Measurements from ENCODE around the gene SOX3. TPM values are rescaled to one million over a fixed set of nuclear protein-coding genes. Genes with fewer than 3 reads are reported as not detected.

The SOX3 gene
- total RNA-seq, 1 donor from 2014 or later: 20.4 TPM

GRCh38 chrX:140501321-140501720 lies 3.5 kb downstream of the SOX3 start:
- Mint-ChIP-seq H3K4me3 (peak overlapping the region; percentile 77), H3K27me3 (ENCODE audit: insufficient read depth, low read depth) (peaks cover 25% of the 10 kb centered on the region), H3K4me1 (peaks cover 37% of the 10 kb centered on the region), H3K27ac (peak overlapping the region; percentile 46), H3K9me3 (peaks cover 28% of the 10 kb centered on the region), H3K36me3 (peaks cover 10% of the 10 kb centered on the region)
- DNase-seq (ENCODE audit: low spot score): peak; percentile 59
- TF ChIP-seq EZH2phosphoT487 (IDR thresholded peaks at IDR 0.05): no peak
- no peak for TF ChIP-seq EZH2 (IDR thresholded peaks at IDR 0.05)
- TF ChIP-seq, protein P1, sequence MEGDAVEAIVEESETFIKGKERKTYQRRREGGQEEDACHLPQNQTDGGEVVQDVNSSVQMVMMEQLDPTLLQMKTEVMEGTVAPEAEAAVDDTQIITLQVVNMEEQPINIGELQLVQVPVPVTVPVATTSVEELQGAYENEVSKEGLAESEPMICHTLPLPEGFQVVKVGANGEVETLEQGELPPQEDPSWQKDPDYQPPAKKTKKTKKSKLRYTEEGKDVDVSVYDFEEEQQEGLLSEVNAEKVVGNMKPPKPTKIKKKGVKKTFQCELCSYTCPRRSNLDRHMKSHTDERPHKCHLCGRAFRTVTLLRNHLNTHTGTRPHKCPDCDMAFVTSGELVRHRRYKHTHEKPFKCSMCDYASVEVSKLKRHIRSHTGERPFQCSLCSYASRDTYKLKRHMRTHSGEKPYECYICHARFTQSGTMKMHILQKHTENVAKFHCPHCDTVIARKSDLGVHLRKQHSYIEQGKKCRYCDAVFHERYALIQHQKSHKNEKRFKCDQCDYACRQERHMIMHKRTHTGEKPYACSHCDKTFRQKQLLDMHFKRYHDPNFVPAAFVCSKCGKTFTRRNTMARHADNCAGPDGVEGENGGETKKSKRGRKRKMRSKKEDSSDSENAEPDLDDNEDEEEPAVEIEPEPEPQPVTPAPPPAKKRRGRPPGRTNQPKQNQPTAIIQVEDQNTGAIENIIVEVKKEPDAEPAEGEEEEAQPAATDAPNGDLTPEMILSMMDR (IDR thresholded peaks at IDR 0.05): no peak
- no peaks in the 10 kb centered on the region for H3K9me3 ChIP-seq (ENCODE audit: low read depth)
- peak overlapping the region; percentile 78 for H3K4me3 ChIP-seq
- H2AFZ ChIP-seq (replicated peaks): no peak overlapping the region
- H3K4me1 ChIP-seq: peaks cover 3% of the 10 kb centered on the region
- H3F3A ChIP-seq (ENCODE audit: low read depth): peaks cover 54% of the 10 kb centered on the region
- peak overlapping the region; percentile 37 for H3K27ac ChIP-seq
- H3K4me2 ChIP-seq: peak overlapping the region; percentile 82
- peaks cover 9% of the 10 kb centered on the region for H4K20me1 ChIP-seq (ENCODE audit: low read depth)
- no peaks in the 10 kb centered on the region for H3K36me3 ChIP-seq
- peaks cover 26% of the 10 kb centered on the region for H3K79me2 ChIP-seq (ENCODE audit: low read depth)
- H3K27me3 ChIP-seq: peaks cover 2% of the 10 kb centered on the region
- H3K9ac ChIP-seq: no peak overlapping the region

GRCh38 chrX:140500441-140500840 lies 4.4 kb downstream of the SOX3 start:
- peak overlapping the region; percentile 77 for H3K4me3 Mint-ChIP-seq
- Histone ChIP-seq H3K4me1 (peaks cover 3% of the 10 kb centered on the region), H2AFZ (replicated peaks) (no peak overlapping the region), H3K36me3 (no peaks in the 10 kb centered on the region), H3K79me2 (ENCODE audit: low read depth) (peaks cover 26% of the 10 kb centered on the region), H3K27me3 (no peaks in the 10 kb centered on the region), H3K9ac (no peak overlapping the region), H3K4me3 (no peak overlapping the region), H3K4me2 (peak overlapping the region; percentile 63), H3F3A (ENCODE audit: low read depth) (peaks cover 46% of the 10 kb centered on the region), H3K9me3 (ENCODE audit: low read depth) (no peaks in the 10 kb centered on the region), H4K20me1 (ENCODE audit: low read depth) (peaks cover 9% of the 10 kb centered on the region), H3K27ac (no peak overlapping the region)
- TF ChIP-seq, protein P1 (IDR thresholded peaks at IDR 0.05): no peak
- TF ChIP-seq EZH2 (IDR thresholded peaks at IDR 0.05) (no peak), EZH2phosphoT487 (IDR thresholded peaks at IDR 0.05) (no peak)
- H3K27me3 Mint-ChIP-seq (ENCODE audit: insufficient read depth, low read depth): peaks cover 25% of the 10 kb centered on the region
- peaks cover 37% of the 10 kb centered on the region for H3K4me1 Mint-ChIP-seq
- peaks cover 10% of the 10 kb centered on the region for H3K36me3 Mint-ChIP-seq
- H3K9me3 Mint-ChIP-seq: peaks cover 25% of the 10 kb centered on the region
- H3K27ac Mint-ChIP-seq: peak overlapping the region; percentile 75
- peak; percentile 44 for DNase-seq (ENCODE audit: low spot score)

GRCh38 chrX:140495739-140496138 lies 9.1 kb downstream of the SOX3 start:
- Mint-ChIP-seq H3K4me3 (no peak overlapping the region), H3K27ac (no peak overlapping the region), H3K27me3 (ENCODE audit: insufficient read depth, low read depth) (peaks cover 8% of the 10 kb centered on the region), H3K9me3 (peaks cover 11% of the 10 kb centered on the region), H3K36me3 (no peaks in the 10 kb centered on the region), H3K4me1 (peaks cover 27% of the 10 kb centered on the region)
- DNase-seq (ENCODE audit: low spot score): no peak
- peaks cover 3% of the 10 kb centered on the region for H3K4me1 ChIP-seq
- no peaks in the 10 kb centered on the region for H4K20me1 ChIP-seq (ENCODE audit: low read depth)
- no peak overlapping the region for H3K27ac ChIP-seq
- no peaks in the 10 kb centered on the region for H3K9me3 ChIP-seq (ENCODE audit: low read depth)
- no peak overlapping the region for H3K9ac ChIP-seq
- TF ChIP-seq, protein P1 (IDR thresholded peaks at IDR 0.05): no peak
- TF ChIP-seq EZH2 (IDR thresholded peaks at IDR 0.05) (no peak), EZH2phosphoT487 (IDR thresholded peaks at IDR 0.05) (no peak)
- H3K4me2 ChIP-seq: no peak overlapping the region
- no peaks in the 10 kb centered on the region for H3K27me3 ChIP-seq
- H3K36me3 ChIP-seq: no peaks in the 10 kb centered on the region
- H3F3A ChIP-seq (ENCODE audit: low read depth): peaks cover 24% of the 10 kb centered on the region
- H3K4me3 ChIP-seq: no peak overlapping the region
- no peak overlapping the region for H2AFZ ChIP-seq (replicated peaks)
- H3K79me2 ChIP-seq (ENCODE audit: low read depth): no peaks in the 10 kb centered on the region
